Subcutaneous adipose tissue (tissue), 4 donors: ENCODE results near the gene CNKSR1. TPM values are rescaled to one million over a fixed set of nuclear protein-coding genes. Genes with fewer than 3 reads are reported as not detected.

Experiments
- CTCF ChIP-seq: fragments of 450-650 bp; IDR thresholded peaks from one replicate; pipeline ENCODE4 v1.5.1; 2016; ENCODE audit warnings: low read depth, mild to moderate bottlenecking, control low read depth, antibody characterized with exemption, moderate library complexity
- total RNA-seq, 4 donors: library from RNA; depleted of rRNA; stranded (reverse); fragments of >200 nt; gene quantifications; one replicate each; pipeline ENCODE4 v1.1.0, GENCODE V29; 2016

CNKSR1 gene
- total RNA-seq, 4 donors from 2014 or later = 2.1 TPM; not detected in 3

- no peak for TF ChIP-seq CTCF
Observed at GRCh38 chr1:26155370-26156284, 21.7 kb upstream of the CNKSR1 start.

DNA sequence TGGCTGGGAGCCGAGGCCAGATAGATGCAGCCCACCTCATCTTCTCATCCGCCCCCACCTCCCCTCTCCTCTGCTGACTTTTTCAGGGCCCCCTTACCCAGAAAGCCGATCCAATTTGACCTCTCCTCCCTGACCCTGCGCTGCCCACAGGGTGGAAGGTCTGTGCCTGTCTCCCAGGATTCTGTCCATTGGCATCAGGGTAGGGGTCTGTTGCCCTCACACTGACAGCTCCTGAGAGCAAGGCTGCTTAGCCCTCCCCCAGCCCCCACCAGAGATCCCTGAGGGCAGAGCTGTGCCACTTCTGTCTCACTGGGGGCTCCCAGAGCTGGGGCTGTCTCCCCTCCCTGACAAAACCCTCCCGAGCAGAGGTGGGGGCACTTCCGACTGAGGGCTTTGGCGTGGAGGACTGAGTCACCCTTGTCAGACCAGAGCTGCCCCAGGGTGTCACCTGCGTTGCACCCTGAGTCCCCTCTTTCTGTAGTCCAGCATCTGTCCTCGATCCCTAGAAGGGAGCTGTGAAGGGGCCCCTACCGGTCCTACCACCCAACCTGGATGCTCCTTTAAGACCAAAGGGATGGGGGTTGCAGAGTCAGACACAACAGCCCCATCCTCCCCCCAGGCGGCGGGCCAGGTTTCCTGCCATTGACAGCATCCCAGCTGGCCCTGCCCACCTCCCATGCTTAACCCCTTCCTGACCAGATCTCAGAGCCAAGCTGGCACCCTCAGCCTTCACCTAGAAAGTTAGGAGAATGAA lies 20.8 kb upstream of the CNKSR1 start:
- TF ChIP-seq CTCF = no peak

GRCh38 chr1:26158271-26158907 lies 18.9 kb upstream of the CNKSR1 start:
- no peak for TF ChIP-seq CTCF

- no peak for TF ChIP-seq CTCF
Observed at GRCh38 chr1:26158908-26159742, 18.2 kb upstream of the CNKSR1 start, which contains the start of gene FAM110D. Gene FAM110D (plus strand): TSS chr1:26159079. CDS start chr1:26161292, 2,213 bp downstream.

DNA sequence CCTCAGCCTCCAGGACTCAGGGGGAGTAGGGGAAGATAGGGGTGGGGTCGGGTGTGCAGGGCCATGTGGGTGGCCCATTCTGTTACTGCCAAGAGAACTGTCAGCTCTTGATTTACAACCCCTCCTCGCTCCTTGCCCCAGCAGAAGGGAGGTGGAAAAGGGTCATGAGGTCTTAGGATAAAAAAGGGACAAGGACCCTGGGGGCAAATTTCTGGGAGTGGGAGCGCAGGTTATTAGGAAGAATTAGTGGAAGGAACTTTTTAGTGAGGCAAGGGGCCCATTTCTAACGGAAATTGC lies 17.6 kb upstream of the CNKSR1 start:
- no peak for TF ChIP-seq CTCF

- TF ChIP-seq CTCF = no peak
Observed at GRCh38 chr1:26160527-26161414, 16.5 kb upstream of the CNKSR1 start.
